CD4-positive, alpha-beta T cell treated with Interleukin-21 for 1 hour (primary cell): ENCODE measurements around the gene KIFAP3.
"Not testable (repeated sequence)": the region's sequence is repeated elsewhere in the genome, so short reads cannot be mapped to it uniquely, and the experiment has no call there.

Experiments used
- DNase-seq: peaks from one replicate; pipeline ENCODE4 v3.0.0-alpha.2; 2020

KIFAP3 gene

DNA sequence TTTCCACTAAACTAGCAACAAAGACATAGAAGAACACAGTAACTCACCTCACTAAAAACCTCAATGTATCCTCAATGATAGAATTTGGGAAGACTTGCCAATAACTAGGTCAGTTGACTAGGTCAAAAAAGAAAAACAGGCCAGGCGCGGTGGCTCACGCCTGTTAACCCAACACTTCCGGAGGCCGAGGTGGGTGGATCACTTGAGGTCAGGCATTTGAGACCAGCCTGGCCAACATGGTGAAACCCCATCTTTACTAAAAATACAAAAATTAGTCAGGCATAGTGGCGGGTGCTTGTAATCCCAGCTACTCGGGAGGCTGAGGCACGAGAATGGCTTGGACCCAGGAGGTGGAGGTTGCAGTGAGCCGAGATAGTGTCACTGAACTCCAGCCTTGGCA, 156.3 kb downstream of the KIFAP3 start:
- DNase-seq: not testable (repeated sequence)

GRCh38 chr1:169915150-169915549, 159.3 kb downstream of the KIFAP3 start:
- DNase-seq: no peak

DNA sequence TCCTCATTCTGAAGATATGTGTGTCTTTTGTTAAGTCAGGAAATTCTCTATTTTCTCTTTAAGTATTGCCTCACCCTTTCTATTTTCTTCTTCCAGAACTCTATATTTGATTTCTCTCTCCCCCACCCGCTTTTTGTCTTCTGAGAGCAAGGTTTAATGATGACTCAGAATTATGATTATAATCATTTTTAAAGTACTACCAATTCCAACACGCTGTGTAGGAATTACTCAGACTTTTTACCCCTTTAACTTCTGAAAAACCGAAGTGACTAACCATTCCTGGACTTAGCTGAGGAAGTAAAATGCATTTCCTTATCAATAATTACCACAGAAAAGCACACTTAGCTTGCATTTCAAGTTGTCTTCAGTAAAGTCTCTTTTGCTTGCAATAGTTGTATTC, 160.0 kb downstream of the KIFAP3 start:
- no peak for DNase-seq

DNA sequence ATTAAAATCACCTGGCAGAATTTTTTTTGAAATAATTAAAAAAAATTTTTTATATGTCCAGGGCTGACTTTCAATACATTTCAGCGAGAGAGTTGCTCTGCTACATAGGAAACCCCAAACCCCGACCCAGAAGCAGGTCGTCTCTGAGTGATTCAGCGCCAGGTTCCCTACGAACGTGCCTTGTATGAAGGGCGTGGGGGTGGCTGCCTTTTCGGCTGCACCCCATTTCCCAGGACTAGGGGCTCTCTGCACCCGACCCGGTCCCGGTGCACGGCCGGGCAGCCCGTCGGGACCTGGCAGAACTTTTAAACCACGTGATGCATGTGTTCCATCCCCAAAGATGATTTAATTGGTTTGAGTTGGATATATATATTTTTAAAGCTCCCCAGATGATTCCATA, 165.0 kb downstream of the KIFAP3 start:
- DNase-seq: no peak

- no peak for DNase-seq
Measured at GRCh38 chr1:169906938-169907337, 167.6 kb downstream of the KIFAP3 start.

DNA sequence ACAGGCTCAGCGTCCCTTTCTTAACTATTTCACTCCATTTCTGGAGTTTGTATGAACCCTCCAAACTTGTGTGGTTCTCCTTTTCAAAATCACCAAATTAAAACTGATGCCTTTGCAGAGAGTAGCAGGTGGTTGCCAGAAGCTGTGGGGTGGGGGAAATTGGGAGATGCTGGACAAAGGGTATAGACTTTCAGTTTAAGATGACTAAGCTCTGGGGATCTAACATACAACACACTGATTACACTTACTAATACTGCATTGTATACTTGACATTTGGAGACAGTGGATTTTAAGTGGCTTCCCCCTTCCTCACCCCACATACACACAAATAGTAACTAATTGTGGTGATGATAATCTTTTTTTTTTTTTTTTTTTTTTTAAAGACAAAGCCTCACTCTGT, 169.7 kb downstream of the KIFAP3 start:
- no peak for DNase-seq

GRCh38 chr1:169902751-169903150, 171.7 kb downstream of the KIFAP3 start:
- DNase-seq: peak; percentile 20

GRCh38 chr1:169901115-169901514, 173.4 kb downstream of the KIFAP3 start:
- no peak for DNase-seq

- no peak for DNase-seq
Measured at GRCh38 chr1:169900571-169900970, 173.9 kb downstream of the KIFAP3 start.

GRCh38 chr1:169899519-169900217, 174.8 kb downstream of the KIFAP3 start:
- no peak for DNase-seq

GRCh38 chr1:169896013-169896412, 178.5 kb downstream of the KIFAP3 start:
- DNase-seq: no peak

GRCh38 chr1:169894424-169895145, 179.9 kb downstream of the KIFAP3 start:
- no peak for DNase-seq

GRCh38 chr1:169893645-169894423, 180.7 kb downstream of the KIFAP3 start, which contains the start of gene SCYL3:
TSS of gene SCYL3 (minus strand) at chr1:169893896. CDS start at chr1:169888840, 5,056 bp downstream.
- DNase-seq: peak; percentile 96

GRCh38 chr1:169892927-169893644, 181.4 kb downstream of the KIFAP3 start:
- no peak for DNase-seq

GRCh38 chr1:169892176-169892926, 182.1 kb downstream of the KIFAP3 start:
- peak; percentile 11 for DNase-seq

DNA sequence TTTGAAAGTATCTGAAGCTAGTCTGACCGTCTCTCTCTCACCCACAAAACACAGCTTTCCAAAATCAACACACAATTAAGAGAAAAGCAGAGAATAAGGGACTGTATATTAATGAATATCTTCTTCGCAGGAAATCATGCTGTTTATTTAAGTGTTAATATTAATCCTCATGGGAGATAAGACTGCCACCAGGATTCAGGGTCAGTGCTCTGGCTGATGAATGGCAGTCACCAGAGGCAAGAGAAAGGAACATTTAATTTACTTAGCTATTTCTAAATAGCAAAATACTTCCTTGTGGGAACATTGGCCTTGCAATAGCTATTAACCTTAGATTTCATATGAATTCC, 183.0 kb downstream of the KIFAP3 start:
- DNase-seq: no peak

DNA sequence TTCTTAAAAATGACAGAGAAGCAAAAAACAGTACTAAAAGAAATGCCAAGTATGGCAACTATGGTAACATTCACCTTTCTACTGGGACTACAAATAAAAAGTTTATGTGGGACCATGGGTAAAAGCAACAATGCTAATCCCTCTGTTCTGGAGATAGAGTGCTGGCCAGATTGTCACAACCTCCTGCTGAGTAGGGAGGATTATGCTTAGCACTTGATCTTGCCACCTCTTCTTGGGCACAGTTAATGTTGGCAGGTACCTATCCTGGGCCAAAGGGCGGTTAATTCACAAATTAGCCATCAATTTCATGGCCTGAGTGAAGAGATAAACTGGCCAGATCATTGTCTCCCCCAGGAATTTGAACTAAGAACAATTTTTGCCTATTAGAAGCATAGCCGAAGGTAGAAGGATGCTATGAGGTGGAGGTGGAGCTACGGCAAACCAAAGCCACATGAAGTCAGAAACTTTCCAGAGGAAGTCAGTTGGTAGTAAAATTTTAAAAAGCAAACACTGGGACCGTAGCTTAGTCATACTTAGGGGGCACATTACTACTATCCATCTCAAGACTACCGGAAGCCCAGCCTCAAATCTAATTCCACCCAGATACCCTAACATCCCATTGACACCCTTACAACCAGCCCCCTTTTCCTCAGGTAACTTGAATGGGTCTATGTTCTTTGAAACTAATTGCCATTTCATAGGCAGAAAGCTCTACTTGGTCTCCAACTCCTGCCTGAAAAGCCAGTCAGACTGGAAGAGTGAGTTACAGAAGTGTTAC, 183.5 kb downstream of the KIFAP3 start:
- peak; percentile 69 for DNase-seq

GRCh38 chr1:169889871-169890270, 184.6 kb downstream of the KIFAP3 start:
- no peak for DNase-seq

GRCh38 chr1:169886931-169887330, 187.6 kb downstream of the KIFAP3 start:
- DNase-seq: no peak

DNA sequence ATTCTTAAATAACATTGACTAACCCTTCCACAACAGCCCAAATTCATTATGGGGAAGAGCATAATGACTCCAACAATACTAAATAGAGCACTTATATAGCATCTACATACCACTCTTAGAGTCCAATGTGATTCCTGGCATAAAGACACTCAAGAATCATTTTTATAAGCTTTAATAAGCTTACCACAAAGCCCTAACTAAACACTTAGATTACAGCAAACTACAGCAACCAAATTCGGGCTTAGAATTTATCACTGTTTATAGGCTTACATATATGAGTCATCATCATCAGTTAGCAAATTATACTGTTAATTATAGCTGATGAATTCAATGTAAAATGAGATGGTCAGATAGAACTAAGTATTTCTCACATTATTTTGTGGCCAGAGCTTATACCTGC, 188.1 kb downstream of the KIFAP3 start:
- DNase-seq: no peak

GRCh38 chr1:169885207-169885606, 189.3 kb downstream of the KIFAP3 start:
- no peak for DNase-seq
